ENCODE data around the gene ZC3H11A.
"Not testable (repeated sequence)": the region's sequence is repeated elsewhere in the genome, so short reads cannot be mapped to it uniquely, and the experiment has no call there.

Gene ZC3H11A

GRCh38 chr1:203795441-203796235, at the start of gene ZC3H11A, which contains the start of gene ZBED6:
ZC3H11A (plus strand) TSS chr1:203795623; CDS start chr1:203817071, 21,448 bp downstream.
ZBED6 (plus strand) TSS chr1:203795623; CDS start chr1:203797523, 1,900 bp downstream.
- TF ChIP-seq CTCF (conservative IDR thresholded peaks at IDR 0.05), result no peak
- H3K27ac ChIP-seq, result peak within 1 kb of the TSS; percentile 93

- no peak for TF ChIP-seq CTCF (conservative IDR thresholded peaks at IDR 0.05)
- no peak overlapping the region for H3K27ac ChIP-seq
These were observed 49.1 kb upstream of the ZC3H11A start for GRCh38 chr1:203746281-203746680.

- no peak for TF ChIP-seq CTCF (conservative IDR thresholded peaks at IDR 0.05)
- no peak overlapping the region for H3K27ac ChIP-seq
These were observed 44.4 kb upstream of the ZC3H11A start for GRCh38 chr1:203751051-203751450.

- H3K27ac ChIP-seq, result not testable (repeated sequence)
These were observed 43.6 kb upstream of the ZC3H11A start for GRCh38 chr1:203751618-203752361.

GRCh38 chr1:203754455-203754864, 41.0 kb upstream of the ZC3H11A start:
- TF ChIP-seq CTCF (conservative IDR thresholded peaks at IDR 0.05), result no peak
- no peak overlapping the region for H3K27ac ChIP-seq

- no peak overlapping the region for H3K27ac ChIP-seq
- TF ChIP-seq CTCF (conservative IDR thresholded peaks at IDR 0.05), result no peak
These were observed 39.4 kb upstream of the ZC3H11A start for GRCh38 chr1:203756036-203756435.

GRCh38 chr1:203758749-203759148, 36.7 kb upstream of the ZC3H11A start:
- H3K27ac ChIP-seq, result not testable (repeated sequence)

- no peak for TF ChIP-seq CTCF (conservative IDR thresholded peaks at IDR 0.05)
- no peak overlapping the region for H3K27ac ChIP-seq
These were observed 34.9 kb upstream of the ZC3H11A start for GRCh38 chr1:203760506-203760905.

GRCh38 chr1:203761958-203762357, 33.5 kb upstream of the ZC3H11A start:
- not testable (repeated sequence) for H3K27ac ChIP-seq

Data from VCaP (cell line).